NCI-H2107 treated with DMSO at 0.1 percent for 48 hours (cell line): ENCODE data around the gene EIF1.

ENCODE experiments used
- DNase-seq: peaks from one replicate; lab custom pipeline; 2025; ENCODE audit not compliant: unreplicated experiment; lab: John Stamatoyannopoulos, UW

The EIF1 gene

GRCh38 chr17:41734139-41734948, 45.7 kb downstream of the EIF1 start, which contains the start of gene HAP1:
Gene HAP1, minus strand, starts transcription at chr17:41734643. Its CDS starts 9 bp downstream, at chr17:41734634.
- DNase-seq, result no peak

GRCh38 chr17:41734949-41735313, 46.2 kb downstream of the EIF1 start:
- no peak for DNase-seq

GRCh38 chr17:41735744-41736143, 47.1 kb downstream of the EIF1 start:
- no peak for DNase-seq

- DNase-seq, result no peak
Measured at GRCh38 chr17:41736983-41737679, 48.4 kb downstream of the EIF1 start.

GRCh38 chr17:41737680-41738023, 49.0 kb downstream of the EIF1 start:
- DNase-seq, result no peak

GRCh38 chr17:41738077-41738800, 49.6 kb downstream of the EIF1 start:
- peak; percentile 55 for DNase-seq

GRCh38 chr17:41738801-41739112, 50.1 kb downstream of the EIF1 start:
- DNase-seq, result no peak

GRCh38 chr17:41739661-41740352, 51.1 kb downstream of the EIF1 start:
- peak; percentile 71 for DNase-seq

- no peak for DNase-seq
Measured at GRCh38 chr17:41740506-41740905, 51.8 kb downstream of the EIF1 start.

- DNase-seq, result no peak
Measured at GRCh38 chr17:41741709-41742108, 53.0 kb downstream of the EIF1 start.
